Ovary (tissue), 9 donors: ENCODE measurements around the gene SOX6. TPM values are rescaled to one million over a fixed set of nuclear protein-coding genes. Genes with fewer than 3 reads are reported as not detected.

Experiments used
- DNase-seq, 5 donors: peaks; one replicate each; pipeline ENCODE4 v3.0.0-alpha.2; 2019 to 2020
- H3K27ac ChIP-seq, 2 donors: fragments of 200-600 bp; one replicate each; pipeline versions ENCODE4 v1.5.1 to v1.8.0; 2019 to 2022
- H3K27me3 ChIP-seq: fragments of 200-600 bp; one replicate; pipeline ENCODE4 v1.8.0; 2022
- H3K36me3 ChIP-seq: fragments of 200-600 bp; sonication (generic); one replicate; pipeline ENCODE4 v1.5.1; 2019
- H3K4me1 ChIP-seq: one replicate; pipeline ENCODE4 v1.8.1; 2013; ENCODE audit warnings: mild to moderate bottlenecking, moderate library complexity; ENCODE audit not compliant: insufficient read depth
- H3K4me3 ChIP-seq: fragments of 200-600 bp; sonication (generic); one replicate; pipeline ENCODE4 v1.5.1; 2017
- H3K9me3 ChIP-seq, 2 donors: fragments of 200-600 bp in 1 of 2; sonication (generic) in 1 of 2; one replicate each; pipeline versions ENCODE4 v1.5.1 to v1.8.1; 2013 to 2019; ENCODE audit warnings: mild to moderate bottlenecking in 1 of 2, moderate library complexity in 1 of 2
- EP300 ChIP-seq: sonication (generic); formaldehyde crosslinking; IDR thresholded peaks from one replicate; pipeline ENCODE4 v1.6.1; 2017; ENCODE audit warnings: antibody characterized with exemption
- POLR2A ChIP-seq: fragments of 450-650 bp; IDR thresholded peaks from one replicate; pipeline ENCODE4 v1.6.1; 2017; ENCODE audit warnings: antibody characterized with exemption, mild to moderate bottlenecking, moderate library complexity
- WGBS, 3 donors: extraction: QIAGEN DNeasy Blood & Tissue Kit in 1 of 3; methylation state at CpG; one replicate each; pipeline versions ENCODE4 v1.1.5 to v1.1.7; 2013 to 2017; 5-methylcytosine and 5-hydroxymethylcytosine counted together
- intact Hi-C, 4 donors: fragments of 100-400 bp; cut with DNase I; formaldehyde crosslinking; loops; one replicate each; pipeline versions ENCODE4 v1.11.0 to v1.15.1; 2022 to 2023
- polyA plus RNA-seq, 2 donors: library from polyadenylated mRNA; stranded (reverse); fragments of 200-250 nt in 1 of 2; fragments of 350-450 nt in 1 of 2; fragmentation: Illumina TruSeq in 1 of 2; extraction: RNeasy Lipid Tissue Mini Kit (QIAGEN cat#74804) in 1 of 2; gene quantifications; one replicate each; pipeline ENCODE4 v1.2.3, GENCODE V29; 2013 to 2014
- total RNA-seq, 7 donors: library from RNA; depleted of rRNA in 2 of 7; stranded (reverse); fragments of >200 nt in 2 of 7; fragmentation: NEBNext Ultra II Directional in 3 of 7; extraction: Animal tissue kit (Norgen Biotek cat#: 25700) in 3 of 7; gene quantifications; one replicate each; pipeline versions ENCODE4 v1.1.0 to v1.2.4, GENCODE V29; 2016 to 2023
- TF ChIP-seq, protein P1 (sequence below), 3 donors: fragments of 450-650 bp in 2 of 3; fragments of 200-600 bp in 1 of 3; IDR thresholded peaks; one replicate each; pipeline versions ENCODE4 v1.5.1 to v1.8.0; 2016 to 2022; ENCODE audit warnings: antibody characterized with exemption in 3 of 3, mild to moderate bottlenecking in 1 of 3
- donor health status: DM: no; HTN: no; CAD: no; lungs with moderate emphysema.
- donor health status: DM: no; HTN: no; CAD: no.
- donor health status: Bipolar disorder and iron deficiency.
- donor health status: DM: yes; HTN: yes; CAD: no.
- donor health status: DM: no; HTN: no; CAD: no.
- donor health status: DM: yes; HTN: yes; CAD: no.

The SOX6 gene
- total and polyA plus RNA-seq, 9 donors = 0.61 to 29.4 (median 4.7) TPM

DNA sequence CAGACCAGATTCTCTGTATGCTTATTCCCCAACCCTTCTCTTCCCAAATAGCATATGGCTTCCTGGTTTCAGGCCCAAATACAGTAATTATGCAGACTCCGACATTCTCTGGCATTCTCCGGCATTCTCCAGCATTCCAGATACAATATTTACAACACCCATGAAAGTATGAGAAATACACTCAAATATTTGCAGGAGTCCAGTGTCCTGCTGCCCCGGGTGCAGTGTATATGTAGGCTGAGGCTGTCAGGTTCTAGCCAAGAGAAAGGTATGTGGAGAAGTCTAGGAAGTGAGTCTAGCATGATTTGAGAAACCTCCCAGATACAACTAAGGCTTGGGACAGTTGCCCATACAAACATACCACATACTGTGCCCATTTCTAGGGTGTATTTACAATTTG is 160.7 kb downstream of the SOX6 start:
- H3K27me3 ChIP-seq = no peaks in the 10 kb centered on the region
- 4 to 34% (median 15%) methylated on average over 3 of the region's 3 CpGs for whole genome bisulfite sequencing, 3 donors
- intact Hi-C loops = no loop called here
- TF ChIP-seq EP300 (no peak), POLR2A (no peak)
- TF ChIP-seq, protein P1, sequence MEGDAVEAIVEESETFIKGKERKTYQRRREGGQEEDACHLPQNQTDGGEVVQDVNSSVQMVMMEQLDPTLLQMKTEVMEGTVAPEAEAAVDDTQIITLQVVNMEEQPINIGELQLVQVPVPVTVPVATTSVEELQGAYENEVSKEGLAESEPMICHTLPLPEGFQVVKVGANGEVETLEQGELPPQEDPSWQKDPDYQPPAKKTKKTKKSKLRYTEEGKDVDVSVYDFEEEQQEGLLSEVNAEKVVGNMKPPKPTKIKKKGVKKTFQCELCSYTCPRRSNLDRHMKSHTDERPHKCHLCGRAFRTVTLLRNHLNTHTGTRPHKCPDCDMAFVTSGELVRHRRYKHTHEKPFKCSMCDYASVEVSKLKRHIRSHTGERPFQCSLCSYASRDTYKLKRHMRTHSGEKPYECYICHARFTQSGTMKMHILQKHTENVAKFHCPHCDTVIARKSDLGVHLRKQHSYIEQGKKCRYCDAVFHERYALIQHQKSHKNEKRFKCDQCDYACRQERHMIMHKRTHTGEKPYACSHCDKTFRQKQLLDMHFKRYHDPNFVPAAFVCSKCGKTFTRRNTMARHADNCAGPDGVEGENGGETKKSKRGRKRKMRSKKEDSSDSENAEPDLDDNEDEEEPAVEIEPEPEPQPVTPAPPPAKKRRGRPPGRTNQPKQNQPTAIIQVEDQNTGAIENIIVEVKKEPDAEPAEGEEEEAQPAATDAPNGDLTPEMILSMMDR (IDR thresholded peaks at IDR 0.05) = no peak
- no peak overlapping the region for H3K4me3 ChIP-seq
- DNase-seq = no peak
- H3K9me3 ChIP-seq = no peaks in the 10 kb centered on the region
- H3K4me1 ChIP-seq = no peaks in the 10 kb centered on the region
- no peaks in the 10 kb centered on the region for H3K36me3 ChIP-seq
- H3K27ac ChIP-seq = no peak overlapping the region

DNA sequence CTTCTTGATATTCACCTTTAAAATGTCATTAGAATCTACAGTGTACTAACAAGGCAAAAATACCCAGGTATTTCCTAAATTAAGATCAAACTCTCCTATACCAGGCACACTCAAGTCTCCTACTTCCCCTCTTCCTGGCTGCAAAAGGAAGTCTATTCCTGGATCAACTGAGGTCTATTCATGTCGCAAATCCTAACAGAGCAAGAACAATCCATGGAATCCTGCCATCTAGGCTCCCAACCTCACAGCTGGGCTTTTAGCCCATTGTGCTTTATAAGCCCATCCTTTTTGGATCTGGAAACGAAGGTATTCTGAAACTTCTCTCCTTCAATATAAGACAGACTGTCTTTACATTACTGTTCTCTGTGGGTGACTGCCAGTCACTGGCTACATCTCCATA is 161.8 kb downstream of the SOX6 start:
- TF ChIP-seq, protein P1 (IDR thresholded peaks at IDR 0.05) = no peak
- TF ChIP-seq POLR2A = no peak
- TF ChIP-seq EP300 = no peak
- WGBS, 3 donors = 31 to 52% (median 44%) methylated on average over 2 of the region's 2 CpGs
- intact Hi-C loops = no loop called here
- Histone ChIP-seq H3K4me1 (no peaks in the 10 kb centered on the region), H3K36me3 (no peaks in the 10 kb centered on the region), H3K27me3 (no peaks in the 10 kb centered on the region), H3K4me3 (no peak overlapping the region), H3K27ac (no peak overlapping the region), H3K9me3 (no peaks in the 10 kb centered on the region)
- no peak for DNase-seq

DNA sequence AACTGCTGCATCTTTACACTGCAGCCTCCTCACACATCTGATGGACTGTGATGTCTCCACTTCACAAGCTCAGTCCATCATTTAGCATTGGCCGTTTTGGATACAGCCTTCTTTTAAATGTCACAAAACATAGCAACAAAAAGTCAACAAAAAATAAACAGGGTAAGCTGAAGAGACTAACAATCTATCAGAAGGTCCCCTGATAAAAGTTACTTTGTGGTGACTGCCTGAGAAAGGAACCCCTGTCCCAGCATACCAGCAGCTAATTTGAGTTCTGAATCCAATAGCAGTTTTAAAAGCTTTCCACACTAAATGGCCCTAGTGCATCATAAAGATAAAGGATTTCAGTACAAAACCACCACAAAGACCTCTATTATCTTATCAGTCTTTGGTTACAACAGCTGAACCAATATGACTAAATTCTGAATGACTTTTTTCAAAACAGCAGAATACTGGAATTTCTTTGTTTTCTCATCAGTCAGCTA is 162.4 kb downstream of the SOX6 start:
- Histone ChIP-seq H3K36me3 (no peaks in the 10 kb centered on the region), H3K27me3 (no peaks in the 10 kb centered on the region), H3K4me1 (no peaks in the 10 kb centered on the region), H3K9me3 (no peaks in the 10 kb centered on the region), H3K4me3 (no peak overlapping the region), H3K27ac (no peak overlapping the region)
- DNase-seq = no peak
- intact Hi-C loops = no loop called here
- TF ChIP-seq, protein P1 (IDR thresholded peaks at IDR 0.05) = no peak
- TF ChIP-seq EP300 (no peak), POLR2A (no peak)
- WGBS, 3 donors = 39 to 53% (median 41%) methylated on average over 1 of the region's 1 CpG

DNA sequence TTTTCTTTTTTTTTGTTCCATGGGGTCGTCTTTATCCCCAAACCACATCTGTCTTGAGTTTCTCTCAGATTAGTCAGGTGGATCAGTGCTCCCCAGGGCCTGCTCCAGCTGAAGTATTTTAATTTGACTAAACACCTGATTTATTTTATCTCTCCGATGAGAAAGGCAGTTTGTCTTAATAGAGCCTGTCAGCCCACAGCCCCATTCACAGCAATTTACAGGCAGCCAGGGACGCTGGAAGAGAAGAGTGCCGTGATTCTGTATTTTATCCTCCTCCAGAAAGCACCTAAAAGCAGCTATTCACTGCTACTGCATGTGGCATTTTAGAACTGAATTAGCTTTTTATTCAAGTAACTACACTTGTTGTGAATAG is 164.5 kb downstream of the SOX6 start:
- H3K4me3 ChIP-seq = no peak overlapping the region
- H3K36me3 ChIP-seq = no peaks in the 10 kb centered on the region
- no peaks in the 10 kb centered on the region for H3K9me3 ChIP-seq
- H3K27ac ChIP-seq = no peak overlapping the region
- TF ChIP-seq, protein P1 (IDR thresholded peaks at IDR 0.05) = no peak
- TF ChIP-seq POLR2A = no peak
- no peaks in the 10 kb centered on the region for H3K4me1 ChIP-seq
- H3K27me3 ChIP-seq = no peaks in the 10 kb centered on the region
- intact Hi-C loops = no loop called here
- WGBS, 3 donors = 41 to 53% (median 47%) methylated on average over 4 of the region's 4 CpGs
- no peak for DNase-seq
